Body of pancreas (tissue), 4 donors: ENCODE measurements around the gene ANTXR1. TPM values are rescaled to one million over a fixed set of nuclear protein-coding genes. Genes with fewer than 3 reads are reported as not detected.

Source experiments
- ATAC-seq: fragments of 150-250 bp; one replicate; pipeline ENCODE4 v1.9.1; 2016
- DNase-seq, 4 donors: peaks; one replicate each; pipeline ENCODE4 v3.0.0-alpha.2; 2019
- H3K27ac ChIP-seq, 4 donors: fragments of 200-600 bp; sonication (generic); 1 replicate in 3 of 4; 2 replicates in 1 of 4; pipeline versions ENCODE4 v1.5.1 to v1.6.1; 2016 to 2019; ENCODE audit warnings: mild to moderate bottlenecking in 1 of 4, mixed read lengths in 1 of 4, moderate library complexity in 1 of 4
- H3K27me3 ChIP-seq, 2 donors: fragments of 200-600 bp; sonication (generic); one replicate each; pipeline ENCODE4 v1.6.0; 2016; ENCODE audit warnings: mild to moderate bottlenecking in 1 of 2
- H3K36me3 ChIP-seq, 2 donors: fragments of 200-600 bp; sonication (generic); replicated peaks in 1 of 2; 2 replicates each; pipeline ENCODE4 v1.5.1; 2016; ENCODE audit warnings: low read depth in 2 of 2; ENCODE audit not compliant: insufficient read depth in 1 of 2
- H3K4me1 ChIP-seq: fragments of 200-600 bp; sonication (generic); one replicate; pipeline ENCODE4 v1.6.0; 2016
- H3K4me3 ChIP-seq, 2 donors: fragments of 200-600 bp; sonication (generic); 1 replicate in 1 of 2; 2 replicates in 1 of 2; pipeline ENCODE4 v1.5.1; 2016 to 2019
- H3K9me3 ChIP-seq, 3 donors: fragments of 200-600 bp; sonication (generic); 1 replicate in 2 of 3; 2 replicates in 1 of 3; pipeline ENCODE4 v1.5.1; 2016
- POLR2A ChIP-seq, 3 donors: fragments of 450-650 bp; IDR thresholded peaks; one replicate each; pipeline ENCODE4 v1.6.1; 2016; ENCODE audit warnings: antibody characterized with exemption in 3 of 3, mild to moderate bottlenecking in 2 of 3
- WGBS, 2 donors: methylation state at CpG; one replicate each; pipeline ENCODE4 v1.1.5; 2017; 5-methylcytosine and 5-hydroxymethylcytosine counted together
- intact Hi-C: fragments of 100-400 bp; cut with DNase I; formaldehyde crosslinking; loops from one replicate; pipeline ENCODE4 v1.15.1; 2023
- total RNA-seq, 2 donors: library from RNA; depleted of rRNA; stranded (reverse); fragments of >200 nt; gene quantifications; one replicate each; pipeline ENCODE4 v1.1.0, GENCODE V29; 2016
- TF ChIP-seq, protein P1 (sequence below), 7 experiments: fragments of 450-650 bp in 4 of 7; fragments of 200-600 bp in 3 of 7; sonication (generic) in 3 of 7; IDR thresholded peaks; one replicate each; pipeline ENCODE4 v1.5.1; 2016 to 2019; ENCODE audit warnings: antibody characterized with exemption in 7 of 7

Gene ANTXR1
- total RNA-seq, 2 donors from 2014 or later: 9.3 to 11.2 TPM

DNA sequence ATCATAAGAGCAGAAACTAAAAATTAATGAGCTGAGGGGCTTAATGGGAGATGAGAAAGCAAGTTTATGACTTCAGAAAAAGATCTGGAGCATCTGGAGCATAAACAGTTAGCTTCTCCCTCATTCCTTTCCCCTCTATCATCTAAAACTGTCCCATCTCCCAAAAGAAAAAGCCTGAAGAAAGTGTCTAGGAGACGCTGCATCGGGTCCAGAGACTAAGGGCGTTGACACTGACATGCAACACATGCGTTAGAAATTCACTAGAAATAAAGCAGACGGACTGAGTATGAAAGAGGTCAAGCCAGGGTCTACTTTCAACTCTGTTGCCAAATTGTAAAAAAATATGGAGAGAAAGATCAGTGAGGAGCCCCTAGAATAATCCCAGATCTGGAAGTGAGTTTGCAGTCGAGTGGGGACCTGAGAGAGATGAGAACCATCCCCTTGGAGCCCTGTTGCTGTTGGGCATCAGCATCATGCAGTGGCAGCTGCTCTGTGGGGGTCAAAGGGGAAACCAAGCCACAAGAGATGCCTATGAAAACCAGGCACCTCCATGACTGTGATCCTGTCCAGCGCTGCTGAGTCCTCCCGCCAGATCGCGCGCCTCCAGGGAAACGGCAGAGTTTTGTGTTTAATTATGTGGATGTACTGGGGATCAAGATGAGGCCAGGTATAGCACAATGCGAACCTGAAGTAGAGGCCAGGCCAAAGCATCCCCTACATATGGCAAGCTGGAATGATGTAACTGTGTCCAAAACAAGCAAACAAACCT, 13.9 kb downstream of the ANTXR1 start:
- Histone ChIP-seq H3K4me3 (no peak overlapping the region), H3K9me3 (no peaks in the 10 kb centered on the region), H3K27ac (no peak overlapping the region), H3K27me3 (no peaks in the 10 kb centered on the region), H3K4me1 (no peaks in the 10 kb centered on the region), H3K36me3 (no peaks in the 10 kb centered on the region)
- intact Hi-C loops: no loop called here
- TF ChIP-seq POLR2A (IDR thresholded peaks at IDR 0.05): no peak
- TF ChIP-seq, protein P1, sequence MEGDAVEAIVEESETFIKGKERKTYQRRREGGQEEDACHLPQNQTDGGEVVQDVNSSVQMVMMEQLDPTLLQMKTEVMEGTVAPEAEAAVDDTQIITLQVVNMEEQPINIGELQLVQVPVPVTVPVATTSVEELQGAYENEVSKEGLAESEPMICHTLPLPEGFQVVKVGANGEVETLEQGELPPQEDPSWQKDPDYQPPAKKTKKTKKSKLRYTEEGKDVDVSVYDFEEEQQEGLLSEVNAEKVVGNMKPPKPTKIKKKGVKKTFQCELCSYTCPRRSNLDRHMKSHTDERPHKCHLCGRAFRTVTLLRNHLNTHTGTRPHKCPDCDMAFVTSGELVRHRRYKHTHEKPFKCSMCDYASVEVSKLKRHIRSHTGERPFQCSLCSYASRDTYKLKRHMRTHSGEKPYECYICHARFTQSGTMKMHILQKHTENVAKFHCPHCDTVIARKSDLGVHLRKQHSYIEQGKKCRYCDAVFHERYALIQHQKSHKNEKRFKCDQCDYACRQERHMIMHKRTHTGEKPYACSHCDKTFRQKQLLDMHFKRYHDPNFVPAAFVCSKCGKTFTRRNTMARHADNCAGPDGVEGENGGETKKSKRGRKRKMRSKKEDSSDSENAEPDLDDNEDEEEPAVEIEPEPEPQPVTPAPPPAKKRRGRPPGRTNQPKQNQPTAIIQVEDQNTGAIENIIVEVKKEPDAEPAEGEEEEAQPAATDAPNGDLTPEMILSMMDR (IDR thresholded peaks at IDR 0.05): no peak
- WGBS, 2 donors: 87 to 89% methylated on average over 13 of the region's 13 CpGs
- ATAC-seq (no peak), DNase-seq (no peak)

DNA sequence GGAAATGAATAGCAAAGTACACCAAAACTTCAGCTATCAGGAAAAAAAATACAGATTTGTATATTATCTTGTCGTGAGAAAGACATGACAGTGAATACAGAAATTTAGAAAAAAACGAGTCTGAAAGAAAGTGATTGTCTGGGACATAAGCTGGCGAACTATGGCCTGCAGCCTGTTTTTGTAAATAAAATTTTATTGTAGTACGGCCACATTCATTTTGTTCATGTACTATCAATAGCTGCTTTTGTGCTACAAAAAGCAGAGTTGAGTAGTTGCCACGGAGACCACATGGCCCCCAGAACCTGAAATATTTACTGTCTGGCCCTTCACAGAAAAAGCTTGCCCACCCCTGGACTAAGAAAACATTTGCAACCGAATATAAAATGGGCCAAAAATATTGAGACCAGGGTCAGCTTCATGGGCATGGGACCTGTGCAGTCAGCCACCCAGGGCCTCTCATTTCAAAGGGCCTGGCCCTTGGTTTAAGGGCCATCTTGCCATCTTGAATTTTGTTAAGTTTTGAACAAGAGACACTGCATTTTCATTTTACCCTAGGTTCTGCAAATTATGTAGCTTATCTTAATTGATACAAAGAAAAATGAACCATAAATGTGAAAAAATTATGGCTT, 17.9 kb downstream of the ANTXR1 start:
- no peaks in the 10 kb centered on the region for H3K36me3 ChIP-seq
- no peaks in the 10 kb centered on the region for H3K9me3 ChIP-seq
- intact Hi-C loops: loop anchor here (5.0 kb wide), 1 partner anchor 266 kb away; no protein-coding TSS in a partner anchor
- DNase-seq: no peak
- H3K4me1 ChIP-seq: no peaks in the 10 kb centered on the region
- no peak overlapping the region for H3K4me3 ChIP-seq
- WGBS, 2 donors: 80 to 84% methylated on average over 6 of the region's 6 CpGs
- no peak overlapping the region for H3K27ac ChIP-seq
- ATAC-seq: no peak
- no peaks in the 10 kb centered on the region for H3K27me3 ChIP-seq
- TF ChIP-seq, protein P1 (IDR thresholded peaks at IDR 0.05): no peak

DNA sequence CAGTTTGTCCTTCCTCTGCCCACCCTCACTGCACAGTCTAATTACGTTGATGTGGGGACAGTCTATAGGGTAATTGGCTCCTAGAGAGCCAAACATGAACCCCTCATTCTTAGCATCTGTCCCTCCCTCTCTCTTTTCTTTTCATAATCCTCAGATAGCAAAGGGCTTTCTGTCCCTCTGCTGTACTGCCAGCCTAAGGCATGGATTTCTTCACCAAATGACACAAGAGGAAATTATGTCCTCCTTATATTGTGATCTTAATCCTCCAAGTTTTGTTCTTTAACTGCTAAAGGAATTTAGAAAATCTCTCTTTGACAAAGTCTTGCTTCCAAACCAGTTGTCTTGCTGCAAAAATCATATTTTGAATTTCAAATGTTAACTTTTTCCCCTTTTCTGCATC, 18.5 kb downstream of the ANTXR1 start:
- WGBS, 2 donors: 81 to 83% methylated on average over 1 of the region's 1 CpG
- H3K36me3 ChIP-seq: no peaks in the 10 kb centered on the region

DNA sequence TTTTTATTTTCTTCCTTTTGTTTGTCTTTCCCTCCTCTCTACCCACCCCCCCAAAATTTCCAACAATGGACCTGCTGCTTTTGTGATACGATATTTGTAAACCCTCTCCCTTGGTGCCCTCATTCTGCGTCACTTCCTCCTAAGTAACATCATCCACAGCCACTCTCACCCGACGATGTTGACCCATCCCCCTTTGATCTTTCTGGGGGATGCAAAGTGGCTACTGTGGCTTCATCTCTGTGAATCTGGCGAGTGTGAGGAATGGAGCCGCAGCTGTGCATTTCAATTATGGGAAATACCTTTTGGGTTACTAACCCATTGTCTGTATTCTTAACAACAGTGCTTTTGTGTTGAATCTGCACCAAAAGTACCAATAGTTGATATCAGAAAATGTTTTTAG, 19.4 kb downstream of the ANTXR1 start:
- H3K27ac ChIP-seq: no peak overlapping the region
- TF ChIP-seq POLR2A (IDR thresholded peaks at IDR 0.05): no peak
- TF ChIP-seq, protein P1 (IDR thresholded peaks at IDR 0.05): no peak
- no peaks in the 10 kb centered on the region for H3K4me1 ChIP-seq
- no peaks in the 10 kb centered on the region for H3K9me3 ChIP-seq
- DNase-seq (no peak), ATAC-seq (no peak)
- H3K36me3 ChIP-seq: no peaks in the 10 kb centered on the region
- WGBS, 2 donors: 58 to 66% methylated on average over 6 of the region's 6 CpGs
- H3K4me3 ChIP-seq: no peak overlapping the region
- H3K27me3 ChIP-seq: no peaks in the 10 kb centered on the region
- intact Hi-C loops: loop anchor here (5.0 kb wide), 1 partner anchor 265 kb away; no protein-coding TSS in a partner anchor

More for the DNA sequence above, 18.5 kb downstream of the ANTXR1 start:
- Histone ChIP-seq H3K9me3 (no peaks in the 10 kb centered on the region), H3K4me3 (no peak overlapping the region), H3K27ac (no peak overlapping the region), H3K4me1 (no peaks in the 10 kb centered on the region), H3K27me3 (no peaks in the 10 kb centered on the region)
- ATAC-seq (no peak), DNase-seq (no peak)
- intact Hi-C loops: loop anchor here (5.0 kb wide), 1 partner anchor 266 kb away; no protein-coding TSS in a partner anchor
- TF ChIP-seq, protein P1 (IDR thresholded peaks at IDR 0.05): no peak
- no peak for TF ChIP-seq POLR2A (IDR thresholded peaks at IDR 0.05)
